Prostate gland (tissue), 2 donors: ENCODE results near the gene CELF4. TPM values are rescaled to one million over a fixed set of nuclear protein-coding genes. Genes with fewer than 3 reads are reported as not detected.

Experiments used
- DNase-seq: peaks from one replicate; pipeline ENCODE4 v3.0.0-alpha.2; 2019; ENCODE audit warnings: low spot score
- H3K27ac ChIP-seq, 2 donors: fragments of 200-600 bp; sonication (generic); 2 replicates each; pipeline ENCODE4 v1.5.1; 2017 to 2019
- H3K27me3 ChIP-seq: fragments of 200-600 bp; sonication (generic); replicated peaks from 2 replicates; pipeline ENCODE4 v1.5.1; 2019; ENCODE audit not compliant: insufficient read depth
- H3K36me3 ChIP-seq, 2 donors: fragments of 200-600 bp; sonication (generic); 1 replicate in 1 of 2; 2 replicates in 1 of 2; pipeline versions ENCODE4 v1.5.1 to v1.8.1; 2017 to 2019
- H3K4me1 ChIP-seq: fragments of 200-600 bp; sonication (generic); replicated peaks from 2 replicates; pipeline ENCODE4 v1.5.1; 2019
- H3K4me3 ChIP-seq, 2 donors: fragments of 200-600 bp; sonication (generic); 2 replicates each; pipeline ENCODE4 v1.5.1; 2017 to 2019
- H3K9me3 ChIP-seq: fragments of 200-600 bp; sonication (generic); 2 replicates; pipeline ENCODE4 v1.5.1; 2017
- POLR2A ChIP-seq: fragments of 450-650 bp; IDR thresholded peaks from one replicate; pipeline ENCODE4 v1.6.1; 2016; ENCODE audit warnings: antibody characterized with exemption, mild to moderate bottlenecking
- POLR2AphosphoS5 ChIP-seq: sonication (generic); formaldehyde crosslinking; IDR thresholded peaks from one replicate; pipeline ENCODE4 v1.6.1; 2017; ENCODE audit warnings: antibody characterized with exemption
- WGBS: methylation state at CpG from one replicate; pipeline ENCODE4 v1.1.5; 2018; 5-methylcytosine and 5-hydroxymethylcytosine counted together
- intact Hi-C: fragments of 100-400 bp; cut with DNase I; formaldehyde crosslinking; loops from one replicate; pipeline ENCODE4 v1.14.2; 2022
- total RNA-seq, 2 donors: library from RNA; depleted of rRNA; stranded (reverse); fragments of >200 nt; gene quantifications; one replicate each; pipeline ENCODE4 v1.1.0, GENCODE V29; 2016
- TF ChIP-seq, protein P1 (sequence below), 4 experiments: fragments of 200-600 bp in 2 of 4; fragments of 450-650 bp in 2 of 4; sonication (generic) in 2 of 4; IDR thresholded peaks; 1 replicate in 3 of 4; 2 replicates in 1 of 4; pipeline ENCODE4 v1.5.1; 2016 to 2019; ENCODE audit warnings: antibody characterized with exemption in 4 of 4, mild to moderate bottlenecking in 2 of 4, moderate library complexity in 2 of 4

CELF4 gene
- total RNA-seq, 2 donors from 2014 or later = 7.8 to 8.5 TPM

DNA sequence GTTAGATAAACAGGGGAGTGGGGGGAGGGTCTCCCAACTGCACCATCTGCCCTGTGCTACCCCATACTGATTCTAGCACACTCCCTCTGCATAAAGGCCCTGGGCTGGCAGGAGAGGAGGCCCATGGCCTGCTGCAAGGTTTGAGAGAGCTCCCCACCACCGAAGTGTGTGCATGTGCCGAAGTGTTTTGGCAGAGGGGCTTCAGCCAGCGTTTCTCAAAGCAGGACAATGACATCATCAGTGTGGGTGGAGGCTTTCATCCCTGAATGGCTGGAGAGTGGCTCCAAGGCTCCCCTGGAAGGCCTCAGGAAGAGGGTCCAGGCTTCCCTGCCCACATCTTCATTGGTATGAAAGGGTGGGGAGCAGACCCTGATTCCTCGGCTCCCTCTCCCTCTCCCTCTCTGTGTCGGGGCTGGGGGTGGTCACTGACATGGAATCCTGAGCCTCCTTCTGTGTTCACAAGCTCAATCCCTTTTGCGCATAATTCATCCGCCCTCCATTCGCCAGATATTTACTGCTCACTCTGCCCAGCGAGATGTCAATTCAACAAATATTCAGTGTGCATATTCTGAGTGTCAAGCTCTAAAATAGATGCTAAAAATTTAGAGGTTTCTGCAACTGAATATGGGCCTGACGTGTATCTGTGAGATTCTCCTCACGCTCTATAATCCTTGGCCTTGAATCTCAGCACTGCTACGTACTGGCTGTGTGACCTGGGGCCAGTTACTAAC lies 122.1 kb downstream of the CELF4 start:
- Histone ChIP-seq H3K36me3 (no peaks in the 10 kb centered on the region), H3K9me3 (no peaks in the 10 kb centered on the region), H3K4me3 (no peak overlapping the region), H3K4me1 (no peaks in the 10 kb centered on the region), H3K27me3 (no peaks in the 10 kb centered on the region), H3K27ac (no peak overlapping the region)
- no peak for TF ChIP-seq POLR2A
- WGBS = 82% methylated on average over 12 of the region's 12 CpGs
- no peak for DNase-seq
- intact Hi-C loops = loop anchor here (10.0 kb wide), 1 partner anchor 91 kb away; no protein-coding TSS in a partner anchor

DNA sequence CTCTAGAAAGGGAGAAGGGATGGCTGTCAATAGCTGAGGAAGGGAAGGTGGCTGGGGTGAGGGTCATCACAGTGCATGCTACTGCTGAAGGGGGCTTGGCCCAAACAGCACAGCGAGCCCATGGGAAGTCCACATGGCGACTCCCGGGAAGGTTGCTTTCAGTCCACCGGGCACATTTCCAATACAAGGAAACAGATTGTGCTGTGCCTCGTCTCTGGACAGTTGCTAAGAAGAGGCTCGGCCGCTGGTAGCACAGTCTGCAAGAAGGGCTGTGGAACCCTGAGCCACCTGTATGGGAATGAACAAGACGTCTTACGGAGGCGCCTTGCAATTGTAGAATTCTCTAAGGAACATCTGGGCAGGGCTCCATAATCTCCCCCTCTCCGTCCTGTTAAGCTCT lies 123.1 kb downstream of the CELF4 start:
- Histone ChIP-seq H3K27ac (no peak overlapping the region), H3K9me3 (no peaks in the 10 kb centered on the region), H3K36me3 (no peaks in the 10 kb centered on the region), H3K4me3 (no peak overlapping the region), H3K27me3 (no peaks in the 10 kb centered on the region), H3K4me1 (no peaks in the 10 kb centered on the region)
- DNase-seq = no peak
- intact Hi-C loops = loop anchor here (10.0 kb wide), 1 partner anchor 92 kb away; no protein-coding TSS in a partner anchor
- TF ChIP-seq, protein P1, sequence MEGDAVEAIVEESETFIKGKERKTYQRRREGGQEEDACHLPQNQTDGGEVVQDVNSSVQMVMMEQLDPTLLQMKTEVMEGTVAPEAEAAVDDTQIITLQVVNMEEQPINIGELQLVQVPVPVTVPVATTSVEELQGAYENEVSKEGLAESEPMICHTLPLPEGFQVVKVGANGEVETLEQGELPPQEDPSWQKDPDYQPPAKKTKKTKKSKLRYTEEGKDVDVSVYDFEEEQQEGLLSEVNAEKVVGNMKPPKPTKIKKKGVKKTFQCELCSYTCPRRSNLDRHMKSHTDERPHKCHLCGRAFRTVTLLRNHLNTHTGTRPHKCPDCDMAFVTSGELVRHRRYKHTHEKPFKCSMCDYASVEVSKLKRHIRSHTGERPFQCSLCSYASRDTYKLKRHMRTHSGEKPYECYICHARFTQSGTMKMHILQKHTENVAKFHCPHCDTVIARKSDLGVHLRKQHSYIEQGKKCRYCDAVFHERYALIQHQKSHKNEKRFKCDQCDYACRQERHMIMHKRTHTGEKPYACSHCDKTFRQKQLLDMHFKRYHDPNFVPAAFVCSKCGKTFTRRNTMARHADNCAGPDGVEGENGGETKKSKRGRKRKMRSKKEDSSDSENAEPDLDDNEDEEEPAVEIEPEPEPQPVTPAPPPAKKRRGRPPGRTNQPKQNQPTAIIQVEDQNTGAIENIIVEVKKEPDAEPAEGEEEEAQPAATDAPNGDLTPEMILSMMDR (IDR thresholded peaks at IDR 0.05) = no peak
- TF ChIP-seq POLR2AphosphoS5 (no peak), POLR2A (no peak)
- WGBS = 64% methylated on average over 11 of the region's 11 CpGs

DNA sequence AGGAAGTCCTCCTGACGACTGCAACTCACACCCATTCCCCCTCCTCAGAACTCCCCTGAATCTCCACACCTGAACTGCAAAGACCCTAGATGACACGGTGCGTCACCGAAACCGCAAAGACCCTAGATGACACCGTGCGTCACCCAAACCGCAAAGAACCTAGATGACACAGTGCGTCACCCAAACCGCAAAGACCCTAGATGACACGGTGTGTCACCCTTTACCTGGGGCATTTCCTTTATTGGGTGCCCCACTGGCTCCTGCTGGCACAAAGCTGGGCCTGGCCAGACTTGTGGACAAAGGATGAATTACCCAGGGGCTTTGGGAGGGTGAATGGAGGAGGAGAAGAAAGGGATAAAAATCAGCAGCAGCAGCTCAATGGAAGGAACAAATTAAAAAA lies 123.8 kb downstream of the CELF4 start:
- intact Hi-C loops = loop anchor here (10.0 kb wide), 1 partner anchor 93 kb away; no protein-coding TSS in a partner anchor
- no peaks in the 10 kb centered on the region for H3K36me3 ChIP-seq
- 81% methylated on average over 11 of the region's 11 CpGs for WGBS
- no peaks in the 10 kb centered on the region for H3K27me3 ChIP-seq
- no peaks in the 10 kb centered on the region for H3K4me1 ChIP-seq
- no peak overlapping the region for H3K4me3 ChIP-seq
- no peak for DNase-seq
- TF ChIP-seq POLR2A = no peak
- TF ChIP-seq, protein P1 (IDR thresholded peaks at IDR 0.05) = no peak
- TF ChIP-seq POLR2AphosphoS5 = no peak
- no peaks in the 10 kb centered on the region for H3K9me3 ChIP-seq
- H3K27ac ChIP-seq = no peak overlapping the region

DNA sequence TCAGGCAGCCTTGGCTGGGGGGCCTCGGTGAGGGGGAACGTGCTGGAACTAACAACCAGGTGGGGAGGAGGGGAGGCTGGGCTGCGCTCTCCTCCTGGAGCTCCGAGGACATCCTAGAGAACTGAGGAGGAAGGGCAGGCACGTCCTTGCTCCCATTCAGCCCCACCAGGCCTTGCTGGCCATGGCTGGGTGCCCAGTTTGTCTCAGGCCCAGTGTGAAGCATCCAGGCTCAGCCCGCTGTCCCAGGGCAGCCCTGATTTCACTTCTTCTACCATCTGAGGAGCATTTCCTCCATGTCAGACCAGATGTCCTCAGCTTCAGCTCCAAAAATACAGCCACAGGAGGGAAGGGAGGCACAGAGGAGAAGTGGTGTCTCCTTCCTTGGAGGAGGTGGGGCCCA lies 125.4 kb downstream of the CELF4 start:
- Histone ChIP-seq H3K36me3 (no peaks in the 10 kb centered on the region), H3K9me3 (no peaks in the 10 kb centered on the region), H3K4me1 (no peaks in the 10 kb centered on the region), H3K4me3 (no peak overlapping the region), H3K27me3 (no peaks in the 10 kb centered on the region), H3K27ac (no peak overlapping the region)
- WGBS = 59% methylated on average over 6 of the region's 6 CpGs
- no peak for DNase-seq
- TF ChIP-seq POLR2AphosphoS5 = no peak
- no peak for TF ChIP-seq POLR2A
- TF ChIP-seq, protein P1 (IDR thresholded peaks at IDR 0.05) = no peak
- intact Hi-C loops = loop anchor here (10.0 kb wide), 1 partner anchor 95 kb away; no protein-coding TSS in a partner anchor

DNA sequence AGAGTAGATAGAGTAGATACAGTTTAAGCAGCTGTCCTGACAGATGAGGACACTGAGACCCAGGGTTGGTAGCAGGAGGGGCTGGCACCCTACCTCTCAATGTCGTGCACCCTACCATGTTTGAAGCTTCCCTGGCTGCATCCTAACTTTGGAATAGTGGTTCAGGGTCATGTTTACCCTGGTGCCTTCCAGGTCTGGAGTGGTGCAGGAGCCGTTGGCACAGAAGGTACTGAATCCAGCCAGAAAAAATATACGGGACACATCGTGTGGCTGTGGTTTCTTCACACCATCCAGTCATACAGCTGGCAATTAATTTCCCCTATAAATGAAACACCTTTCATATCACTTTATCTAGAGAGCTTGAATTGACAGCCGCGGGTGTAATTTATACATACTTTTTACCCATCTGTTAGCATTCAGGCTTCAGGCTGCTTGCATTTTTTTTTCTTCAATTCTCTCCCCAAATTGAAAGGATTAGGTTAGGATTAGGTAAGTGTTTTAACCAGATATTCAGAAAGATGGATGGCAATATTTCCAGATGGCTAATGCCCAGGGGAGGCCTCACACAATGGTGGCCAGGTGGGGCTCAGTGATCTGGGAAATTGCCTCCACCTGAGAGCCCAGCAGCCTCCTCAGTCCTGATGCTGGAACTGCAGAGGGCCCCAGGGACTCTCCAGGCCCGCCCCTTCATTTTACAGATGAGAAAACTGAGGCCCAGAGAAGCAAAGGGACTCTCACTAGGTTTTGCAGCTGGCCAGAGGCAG lies 127.0 kb downstream of the CELF4 start:
- H3K27ac ChIP-seq = no peak overlapping the region
- no peak for DNase-seq
- no peaks in the 10 kb centered on the region for H3K9me3 ChIP-seq
- no peak overlapping the region for H3K4me3 ChIP-seq
- no peaks in the 10 kb centered on the region for H3K4me1 ChIP-seq
- intact Hi-C loops = no loop called here
- TF ChIP-seq POLR2AphosphoS5 (no peak), POLR2A (no peak)
- TF ChIP-seq, protein P1 (IDR thresholded peaks at IDR 0.05) = no peak
- 57% methylated on average over 7 of the region's 7 CpGs for WGBS
- H3K36me3 ChIP-seq = no peaks in the 10 kb centered on the region
- no peaks in the 10 kb centered on the region for H3K27me3 ChIP-seq
